Body of pancreas (tissue), 4 donors: Measurements from ENCODE around the gene PKD1L1. TPM values are rescaled to one million over a fixed set of nuclear protein-coding genes. Genes with fewer than 3 reads are reported as not detected.

Source experiments
- ATAC-seq: fragments of 150-250 bp; one replicate; pipeline ENCODE4 v1.9.1; 2016
- DNase-seq, 4 donors: peaks; one replicate each; pipeline ENCODE4 v3.0.0-alpha.2; 2019
- H3K27ac ChIP-seq, 4 donors: fragments of 200-600 bp; sonication (generic); 1 replicate in 3 of 4; 2 replicates in 1 of 4; pipeline versions ENCODE4 v1.5.1 to v1.6.1; 2016 to 2019; ENCODE audit warnings: mild to moderate bottlenecking in 1 of 4, mixed read lengths in 1 of 4, moderate library complexity in 1 of 4
- H3K27me3 ChIP-seq, 2 donors: fragments of 200-600 bp; sonication (generic); one replicate each; pipeline ENCODE4 v1.6.0; 2016; ENCODE audit warnings: mild to moderate bottlenecking in 1 of 2
- H3K36me3 ChIP-seq, 2 donors: fragments of 200-600 bp; sonication (generic); replicated peaks in 1 of 2; 2 replicates each; pipeline ENCODE4 v1.5.1; 2016; ENCODE audit warnings: low read depth in 2 of 2; ENCODE audit not compliant: insufficient read depth in 1 of 2
- H3K4me1 ChIP-seq: fragments of 200-600 bp; sonication (generic); one replicate; pipeline ENCODE4 v1.6.0; 2016
- H3K4me3 ChIP-seq, 2 donors: fragments of 200-600 bp; sonication (generic); 1 replicate in 1 of 2; 2 replicates in 1 of 2; pipeline ENCODE4 v1.5.1; 2016 to 2019
- H3K9me3 ChIP-seq, 3 donors: fragments of 200-600 bp; sonication (generic); 1 replicate in 2 of 3; 2 replicates in 1 of 3; pipeline ENCODE4 v1.5.1; 2016
- CTCF ChIP-seq, 7 experiments: fragments of 450-650 bp in 4 of 7; fragments of 200-600 bp in 3 of 7; sonication (generic) in 3 of 7; IDR thresholded peaks; one replicate each; pipeline ENCODE4 v1.5.1; 2016 to 2019; ENCODE audit warnings: antibody characterized with exemption in 7 of 7
- POLR2A ChIP-seq, 3 donors: fragments of 450-650 bp; IDR thresholded peaks; one replicate each; pipeline ENCODE4 v1.6.1; 2016; ENCODE audit warnings: antibody characterized with exemption in 3 of 3, mild to moderate bottlenecking in 2 of 3
- WGBS, 2 donors: methylation state at CpG; one replicate each; pipeline ENCODE4 v1.1.5; 2017; 5-methylcytosine and 5-hydroxymethylcytosine counted together
- intact Hi-C: fragments of 100-400 bp; cut with DNase I; formaldehyde crosslinking; loops from one replicate; pipeline ENCODE4 v1.15.1; 2023
- total RNA-seq, 2 donors: library from RNA; depleted of rRNA; stranded (reverse); fragments of >200 nt; gene quantifications; one replicate each; pipeline ENCODE4 v1.1.0, GENCODE V29; 2016

PKD1L1 gene
- total RNA-seq, 2 donors from 2014 or later = 0.26 to 4.0 TPM

- Histone ChIP-seq H3K27ac (no peak overlapping the region), H3K4me3 (no peak overlapping the region), H3K36me3 (no peaks in the 10 kb centered on the region), H3K9me3 (no peaks in the 10 kb centered on the region), H3K27me3 (no peaks in the 10 kb centered on the region), H3K4me1 (no peaks in the 10 kb centered on the region)
- 72 to 82% methylated on average over 3 to 6 of the region's 6 CpGs for WGBS, 2 donors
- ATAC-seq (no peak), DNase-seq (no peak)
- TF ChIP-seq CTCF (IDR thresholded peaks at IDR 0.05) = no peak
- TF ChIP-seq POLR2A (IDR thresholded peaks at IDR 0.05) = no peak
- intact Hi-C loops = no loop called here
These were observed 9.6 kb downstream of the PKD1L1 start for GRCh38 chr7:47938574-47939165.

GRCh38 chr7:47937711-47938573, 10.3 kb downstream of the PKD1L1 start:
- 71 to 80% methylated on average over 6 to 11 of the region's 11 CpGs for WGBS, 2 donors
- H3K27me3 ChIP-seq = no peaks in the 10 kb centered on the region
- H3K36me3 ChIP-seq = no peaks in the 10 kb centered on the region
- no peak overlapping the region for H3K27ac ChIP-seq
- no peak for ATAC-seq
- H3K9me3 ChIP-seq = no peaks in the 10 kb centered on the region
- no peak for TF ChIP-seq POLR2A (IDR thresholded peaks at IDR 0.05)
- TF ChIP-seq CTCF (IDR thresholded peaks at IDR 0.05) = no peak
- no peak overlapping the region for H3K4me3 ChIP-seq
- DNase-seq = no peak
- intact Hi-C loops = no loop called here
- no peaks in the 10 kb centered on the region for H3K4me1 ChIP-seq

GRCh38 chr7:47937065-47937687, 11.1 kb downstream of the PKD1L1 start:
- WGBS, 2 donors = 56 to 62% methylated on average over 16 to 17 of the region's 17 CpGs

GRCh38 chr7:47936323-47936722, 11.9 kb downstream of the PKD1L1 start:
- H3K4me1 ChIP-seq = no peaks in the 10 kb centered on the region
- no peak overlapping the region for H3K4me3 ChIP-seq
- intact Hi-C loops = no loop called here
- DNase-seq = no peak
- no peaks in the 10 kb centered on the region for H3K9me3 ChIP-seq
- WGBS, 2 donors = 83 to 88% methylated on average over 4 of the region's 4 CpGs
- H3K36me3 ChIP-seq = no peaks in the 10 kb centered on the region
- TF ChIP-seq POLR2A (IDR thresholded peaks at IDR 0.05) (no peak), CTCF (IDR thresholded peaks at IDR 0.05) (no peak)
- H3K27me3 ChIP-seq = no peaks in the 10 kb centered on the region
- no peak for ATAC-seq
- H3K27ac ChIP-seq = no peak overlapping the region

More at GRCh38 chr7:47937065-47937687, 11.1 kb downstream of the PKD1L1 start:
- DNase-seq (no peak), ATAC-seq (no peak)
- Histone ChIP-seq H3K36me3 (no peaks in the 10 kb centered on the region), H3K9me3 (no peaks in the 10 kb centered on the region), H3K27ac (no peak overlapping the region), H3K4me3 (no peak overlapping the region), H3K4me1 (no peaks in the 10 kb centered on the region), H3K27me3 (no peaks in the 10 kb centered on the region)
- TF ChIP-seq POLR2A (IDR thresholded peaks at IDR 0.05) (no peak), CTCF (IDR thresholded peaks at IDR 0.05) (no peak)
- intact Hi-C loops = no loop called here
